Gastroesophageal sphincter (tissue), 3 donors: Measurements from ENCODE around the gene ZBTB24.

Source experiments
- CTCF ChIP-seq, 4 experiments: fragments of 200-600 bp in 2 of 4; fragments of 450-650 bp in 2 of 4; sonication (generic) in 1 of 4; IDR thresholded peaks; one replicate each; pipeline ENCODE4 v1.5.1; 2017 to 2019; ENCODE audit warnings: antibody characterized with exemption in 4 of 4, mild to moderate bottlenecking in 2 of 4, moderate library complexity in 2 of 4
- EP300 ChIP-seq: sonication (generic); formaldehyde crosslinking; IDR thresholded peaks from one replicate; pipeline ENCODE4 v1.6.1; 2017; ENCODE audit warnings: antibody characterized with exemption, mild to moderate bottlenecking
- POLR2A ChIP-seq, 2 donors: fragments of 450-650 bp; IDR thresholded peaks; one replicate each; pipeline ENCODE4 v1.6.1; 2017; ENCODE audit warnings: antibody characterized with exemption in 2 of 2, mild to moderate bottlenecking in 2 of 2, moderate library complexity in 1 of 2
- POLR2AphosphoS5 ChIP-seq: sonication (generic); formaldehyde crosslinking; IDR thresholded peaks from one replicate; pipeline ENCODE4 v1.6.1; 2017; ENCODE audit warnings: antibody characterized with exemption

- TF ChIP-seq CTCF (IDR thresholded peaks at IDR 0.05): no peak
- TF ChIP-seq EP300: no peak
- TF ChIP-seq POLR2A (IDR thresholded peaks at IDR 0.05): no peak
- TF ChIP-seq POLR2AphosphoS5: no peak
Observed at GRCh38 chr6:109485266-109485935, 2.4 kb upstream of the ZBTB24 start.
